Keratinocyte (primary cell): ENCODE data around the gene GSTT2B. TPM values are rescaled to one million over a fixed set of nuclear protein-coding genes. Genes with fewer than 3 reads are reported as not detected.
"Not testable (repeated sequence)": the region's sequence is repeated elsewhere in the genome, so short reads cannot be mapped to it uniquely, and the experiment has no call there.

Experiments
- DNase-seq: peaks from one replicate; pipeline ENCODE4 v3.0.0-alpha.2; 2011; ENCODE audit warnings: low read depth, missing footprints, low spot score
- FAIRE-seq: peaks from 2 replicates; lab custom pipeline; 2011; peaks lifted over from hg19 to GRCh38; lab: Jason Lieb, UNC
- H2AFZ ChIP-seq: 2 replicates; pipeline ENCODE4 v1.6.0; 2012; ENCODE audit warnings: low read length, control low read depth, inconsistent platforms; ENCODE audit not compliant: control insufficient read depth
- H3K27ac ChIP-seq: 2 replicates; pipeline ENCODE4 v1.5.1; 2011; ENCODE audit warnings: low read length; ENCODE audit not compliant: control insufficient read depth, insufficient read depth
- H3K27me3 ChIP-seq: 3 replicates; pipeline ENCODE4 v1.6.0; 2011; ENCODE audit warnings: low read length; ENCODE audit not compliant: control insufficient read depth, insufficient read depth; ENCODE audit errors: extremely low read depth
- H3K36me3 ChIP-seq, 2 experiments: 2 replicates in 1 of 2; 3 replicates in 1 of 2; pipeline ENCODE4 v1.5.1; 2011; ENCODE audit warnings: low read length in 2 of 2, mild to moderate bottlenecking in 1 of 2; ENCODE audit not compliant: control insufficient read depth in 2 of 2, insufficient read depth in 2 of 2; ENCODE audit errors: extremely low read depth in 1 of 2
- H3K4me1 ChIP-seq: 3 replicates; pipeline ENCODE4 v1.5.1; 2011; ENCODE audit warnings: low read length; ENCODE audit not compliant: control insufficient read depth, insufficient read depth; ENCODE audit errors: extremely low read depth
- H3K4me2 ChIP-seq: 3 replicates; pipeline ENCODE4 v1.6.0; 2011; ENCODE audit warnings: low read depth, low read length; ENCODE audit not compliant: control insufficient read depth, insufficient read depth; ENCODE audit errors: extremely low read depth
- H3K4me3 ChIP-seq, 3 experiments: fragments of 200-600 bp in 1 of 3; sonication (generic) in 1 of 3; 2 replicates in 2 of 3; 3 replicates in 1 of 3; pipeline ENCODE4 v1.5.1; 2011 to 2016; ENCODE audit warnings: low read length in 3 of 3, mild to moderate bottlenecking in 3 of 3, control low read depth in 2 of 3, inconsistent platforms in 1 of 3, low read depth in 1 of 3, mixed read lengths in 1 of 3, mixed run types in 1 of 3, moderate library complexity in 1 of 3; ENCODE audit not compliant: control insufficient read depth in 2 of 3, insufficient read depth in 2 of 3; ENCODE audit errors: extremely low read depth in 1 of 3
- H3K79me2 ChIP-seq: 2 replicates; pipeline ENCODE4 v1.6.0; 2012; ENCODE audit warnings: low read length; ENCODE audit not compliant: control insufficient read depth, insufficient read depth
- H3K9ac ChIP-seq: 3 replicates; pipeline ENCODE4 v1.6.0; 2011; ENCODE audit warnings: low read length; ENCODE audit not compliant: control insufficient read depth, insufficient read depth; ENCODE audit errors: extremely low read depth
- H3K9me1 ChIP-seq: 3 replicates; pipeline ENCODE4 v1.6.0; 2011; ENCODE audit warnings: low read length; ENCODE audit not compliant: control insufficient read depth, insufficient read depth; ENCODE audit errors: extremely low read depth
- H3K9me3 ChIP-seq: 2 replicates; pipeline ENCODE4 v1.5.1; 2012; ENCODE audit warnings: low read depth, low read length; ENCODE audit not compliant: control insufficient read depth
- H4K20me1 ChIP-seq: 3 replicates; pipeline ENCODE4 v1.6.0; 2011; ENCODE audit warnings: low read length; ENCODE audit not compliant: control insufficient read depth, insufficient read depth; ENCODE audit errors: extremely low read depth
- EZH2 ChIP-seq: IDR thresholded peaks from one replicate; pipeline ENCODE4 v1.6.1; 2012; ENCODE audit warnings: inconsistent platforms, mild to moderate bottlenecking, low read length, moderate library complexity
- dilution Hi-C: fragments of 300-500 bp; cut with MboI; formaldehyde crosslinking; loops from one replicate; pipeline ENCODE4 v1.7.0; 2020; ENCODE audit warnings: low sequenced_read_pairs; ENCODE audit not compliant: extremely low pct_ligation_motif_present
- polyA plus RNA-seq, 5 experiments: library from polyadenylated mRNA; depleted of rRNA in 3 of 5; stranded (reverse) in 3 of 5; stranded (forward) in 1 of 5; unstranded in 1 of 5; fragments of >200 nt; gene quantifications; 1 replicate in 1 of 5; 2 replicates in 3 of 5; 3 replicates in 1 of 5; pipeline versions ENCODE4 v1.2.1 to v1.2.3, GENCODE V29; 2011 to 2012; ENCODE audit warnings: missing spikeins in 2 of 5, low read depth in 1 of 5, low replicate concordance in 1 of 5
- TF ChIP-seq, protein P1 (sequence below), 3 experiments: IDR thresholded peaks in 1 of 3; conservative IDR thresholded peaks in 1 of 3; optimal IDR thresholded peaks in 1 of 3; 2 replicates in 2 of 3; 3 replicates in 1 of 3; pipeline versions ENCODE3 to v1.5.1; 2011; ENCODE audit warnings: low read length in 3 of 3, mild to moderate bottlenecking in 3 of 3, moderate library complexity in 2 of 3, control low read depth in 1 of 3, inconsistent platforms in 1 of 3; ENCODE audit not compliant: insufficient read depth in 2 of 3; ENCODE audit errors: extremely low read depth in 1 of 3

The GSTT2B gene
- polyA plus RNA-seq, 1 donor (not counting 4 experiments of a cell fraction or from before 2014, with no cell fraction given), result 15.5 TPM

DNA sequence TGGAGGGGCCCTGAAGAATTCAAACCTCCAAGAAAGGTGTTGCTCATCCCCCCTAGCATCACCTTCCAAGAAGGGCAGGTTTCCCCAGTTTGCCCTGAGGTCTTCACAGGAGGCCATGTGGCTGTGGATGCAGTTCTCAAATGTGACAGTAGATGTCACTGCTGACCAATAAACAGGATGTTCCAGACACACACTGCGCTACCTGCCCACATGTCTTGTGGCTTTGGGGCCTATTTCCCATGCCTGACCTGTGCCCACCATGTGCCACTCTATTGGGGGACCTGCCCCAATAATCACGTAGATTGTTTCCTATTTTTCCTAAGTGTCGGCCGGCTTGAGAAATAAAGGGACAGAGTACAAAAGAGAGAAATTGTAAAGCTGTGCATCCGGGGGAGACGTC, 23.4 kb upstream of the GSTT2B start:
- Histone ChIP-seq H3K4me3 (no peak overlapping the region), H3K9ac (no peak overlapping the region), H3K27me3 (no peaks in the 10 kb centered on the region), H2AFZ (no peak overlapping the region), H4K20me1 (no peaks in the 10 kb centered on the region), H3K9me1 (no peaks in the 10 kb centered on the region), H3K9me3 (no peaks in the 10 kb centered on the region), H3K27ac (no peak overlapping the region), H3K4me1 (no peaks in the 10 kb centered on the region), H3K79me2 (no peaks in the 10 kb centered on the region), H3K4me2 (no peak overlapping the region), H3K36me3 (no peaks in the 10 kb centered on the region)
- dilution Hi-C loops, result no loop called here
- FAIRE-seq (peak; percentile 58), DNase-seq (no peak)
- no peak for TF ChIP-seq EZH2
- TF ChIP-seq, protein P1, sequence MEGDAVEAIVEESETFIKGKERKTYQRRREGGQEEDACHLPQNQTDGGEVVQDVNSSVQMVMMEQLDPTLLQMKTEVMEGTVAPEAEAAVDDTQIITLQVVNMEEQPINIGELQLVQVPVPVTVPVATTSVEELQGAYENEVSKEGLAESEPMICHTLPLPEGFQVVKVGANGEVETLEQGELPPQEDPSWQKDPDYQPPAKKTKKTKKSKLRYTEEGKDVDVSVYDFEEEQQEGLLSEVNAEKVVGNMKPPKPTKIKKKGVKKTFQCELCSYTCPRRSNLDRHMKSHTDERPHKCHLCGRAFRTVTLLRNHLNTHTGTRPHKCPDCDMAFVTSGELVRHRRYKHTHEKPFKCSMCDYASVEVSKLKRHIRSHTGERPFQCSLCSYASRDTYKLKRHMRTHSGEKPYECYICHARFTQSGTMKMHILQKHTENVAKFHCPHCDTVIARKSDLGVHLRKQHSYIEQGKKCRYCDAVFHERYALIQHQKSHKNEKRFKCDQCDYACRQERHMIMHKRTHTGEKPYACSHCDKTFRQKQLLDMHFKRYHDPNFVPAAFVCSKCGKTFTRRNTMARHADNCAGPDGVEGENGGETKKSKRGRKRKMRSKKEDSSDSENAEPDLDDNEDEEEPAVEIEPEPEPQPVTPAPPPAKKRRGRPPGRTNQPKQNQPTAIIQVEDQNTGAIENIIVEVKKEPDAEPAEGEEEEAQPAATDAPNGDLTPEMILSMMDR (optimal IDR thresholded peaks at IDR 0.05 in 1 of 3, IDR thresholded peaks at IDR 0.05 in 1 of 3, conservative IDR thresholded peaks at IDR 0.05 in 1 of 3; ENCODE audit: extremely low read depth in 1 of 3, insufficient read depth in 2 of 3, low read length in 3 of 3), result peak; percentile 35 to 68 (median 59)

DNA sequence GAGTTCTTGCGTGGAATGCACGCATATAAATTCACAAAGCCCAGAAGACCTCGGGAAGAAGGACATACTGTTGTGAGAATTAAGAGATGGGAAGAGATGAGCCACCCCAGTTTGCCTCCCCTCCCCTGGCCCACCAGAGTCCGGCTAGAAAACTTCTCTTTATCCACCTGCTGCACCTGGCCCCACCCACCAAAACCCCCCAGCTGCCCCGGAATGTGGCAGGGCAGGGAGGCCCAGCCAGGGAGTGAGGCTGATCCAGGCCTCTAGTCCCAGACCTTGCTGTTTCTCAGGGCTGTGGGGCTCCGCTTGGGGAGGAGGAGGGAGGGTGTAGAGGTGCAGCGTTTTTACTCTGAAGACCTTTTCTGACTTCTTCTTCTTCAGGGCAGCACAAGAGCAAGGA, 19.6 kb upstream of the GSTT2B start:
- H3K9me3 ChIP-seq, H2AFZ ChIP-seq, H3K4me3 ChIP-seq, H3K79me2 ChIP-seq, H3K9me1 ChIP-seq, H3K27ac ChIP-seq, H3K4me2 ChIP-seq, H4K20me1 ChIP-seq, H3K27me3 ChIP-seq, H3K4me1 ChIP-seq, FAIRE-seq, H3K36me3 ChIP-seq, dilution Hi-C loops, H3K9ac ChIP-seq, DNase-seq: not testable (repeated sequence)

DNA sequence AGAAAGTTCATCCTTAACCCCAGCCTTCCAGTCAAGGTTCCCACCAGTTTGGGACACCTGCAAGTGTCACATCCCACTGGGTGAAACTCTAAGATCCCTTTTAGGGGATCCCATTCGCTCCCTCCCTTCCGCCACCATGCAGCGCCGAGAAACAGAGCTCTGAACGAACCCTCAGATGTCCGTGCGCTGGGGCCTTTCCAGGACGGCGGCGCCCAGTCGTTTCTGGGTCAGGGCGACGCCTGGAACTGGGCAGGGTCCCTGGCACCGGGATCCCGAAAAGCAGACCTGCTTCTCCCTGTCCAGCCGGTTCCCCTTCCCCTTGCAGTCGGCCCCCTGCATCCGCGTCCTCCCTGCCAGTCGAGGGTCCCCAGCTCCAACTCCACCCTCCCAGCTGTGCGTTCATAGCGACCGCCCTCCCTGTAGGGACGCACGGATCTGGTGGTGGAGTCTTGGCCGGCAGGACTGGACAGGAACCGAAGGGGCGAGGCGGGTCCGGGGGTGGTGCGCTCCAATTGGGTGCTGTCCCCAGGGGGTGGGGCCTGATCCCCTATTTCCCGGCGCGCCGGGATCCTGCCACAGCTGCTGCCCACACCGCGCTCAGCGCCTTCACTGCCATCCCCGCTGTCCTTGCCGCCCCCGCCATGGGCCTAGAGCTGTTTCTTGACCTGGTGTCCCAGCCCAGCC, 18.7 kb upstream of the GSTT2B start, which contains the start of gene GSTT2:
TSS of gene GSTT2 (plus strand) at position 578 of the 684 bp plus-strand sequence.
- H3K4me1 ChIP-seq, H2AFZ ChIP-seq, H3K79me2 ChIP-seq, H3K27me3 ChIP-seq, H3K4me2 ChIP-seq, H3K9me3 ChIP-seq, DNase-seq, H3K9ac ChIP-seq, H3K36me3 ChIP-seq, H3K27ac ChIP-seq, dilution Hi-C loops, H4K20me1 ChIP-seq, H3K9me1 ChIP-seq, H3K4me3 ChIP-seq: not testable (repeated sequence)
- FAIRE-seq, result peak; percentile 85

DNA sequence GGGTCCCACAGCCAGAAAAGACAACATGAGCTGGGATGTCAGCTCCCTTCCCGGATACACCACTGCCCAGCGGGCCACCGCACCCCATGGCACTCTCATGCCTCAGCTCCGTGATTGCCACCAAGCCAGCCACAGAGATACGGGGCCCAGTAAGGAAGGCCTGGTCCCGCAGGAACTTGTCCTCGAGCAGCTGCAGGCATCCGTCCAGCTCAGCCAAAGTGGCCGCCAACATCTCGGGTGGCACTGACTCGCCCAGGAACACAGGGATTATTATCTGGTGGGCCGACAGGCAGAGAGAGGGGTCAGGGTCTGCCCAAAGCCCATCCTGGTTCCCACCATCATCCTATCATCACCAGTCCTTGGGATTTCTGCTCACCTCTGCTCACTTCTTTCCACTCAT, 16.3 kb upstream of the GSTT2B start:
- DNase-seq, H3K9ac ChIP-seq, dilution Hi-C loops, H3K4me2 ChIP-seq, H3K9me3 ChIP-seq, H3K27me3 ChIP-seq, H4K20me1 ChIP-seq, H3K9me1 ChIP-seq, H3K36me3 ChIP-seq, H3K79me2 ChIP-seq, H3K4me1 ChIP-seq, H3K4me3 ChIP-seq, FAIRE-seq, H3K27ac ChIP-seq, H2AFZ ChIP-seq: not testable (repeated sequence)
